A549 treated with GW870086 at 1 μM for 4 hours (cell line): ENCODE results near the gene CRTAC1. TPM values are rescaled to one million over a fixed set of nuclear protein-coding genes. Genes with fewer than 3 reads are reported as not detected.

Experiments used
- total RNA-seq: library from RNA; stranded (reverse); fragments of 200-300 nt; extraction: Qiagen RNA extraction; gene quantifications from 5 replicates; pipeline ENCODE4 v1.2.3, GENCODE V29; 2022; ENCODE audit warnings: low read depth

The CRTAC1 gene, protein sequence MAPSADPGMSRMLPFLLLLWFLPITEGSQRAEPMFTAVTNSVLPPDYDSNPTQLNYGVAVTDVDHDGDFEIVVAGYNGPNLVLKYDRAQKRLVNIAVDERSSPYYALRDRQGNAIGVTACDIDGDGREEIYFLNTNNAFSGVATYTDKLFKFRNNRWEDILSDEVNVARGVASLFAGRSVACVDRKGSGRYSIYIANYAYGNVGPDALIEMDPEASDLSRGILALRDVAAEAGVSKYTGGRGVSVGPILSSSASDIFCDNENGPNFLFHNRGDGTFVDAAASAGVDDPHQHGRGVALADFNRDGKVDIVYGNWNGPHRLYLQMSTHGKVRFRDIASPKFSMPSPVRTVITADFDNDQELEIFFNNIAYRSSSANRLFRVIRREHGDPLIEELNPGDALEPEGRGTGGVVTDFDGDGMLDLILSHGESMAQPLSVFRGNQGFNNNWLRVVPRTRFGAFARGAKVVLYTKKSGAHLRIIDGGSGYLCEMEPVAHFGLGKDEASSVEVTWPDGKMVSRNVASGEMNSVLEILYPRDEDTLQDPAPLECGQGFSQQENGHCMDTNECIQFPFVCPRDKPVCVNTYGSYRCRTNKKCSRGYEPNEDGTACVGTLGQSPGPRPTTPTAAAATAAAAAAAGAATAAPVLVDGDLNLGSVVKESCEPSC
- 0.74 to 2.0 TPM (median 1.3 TPM) in 5 replicates for total RNA-seq

DNA sequence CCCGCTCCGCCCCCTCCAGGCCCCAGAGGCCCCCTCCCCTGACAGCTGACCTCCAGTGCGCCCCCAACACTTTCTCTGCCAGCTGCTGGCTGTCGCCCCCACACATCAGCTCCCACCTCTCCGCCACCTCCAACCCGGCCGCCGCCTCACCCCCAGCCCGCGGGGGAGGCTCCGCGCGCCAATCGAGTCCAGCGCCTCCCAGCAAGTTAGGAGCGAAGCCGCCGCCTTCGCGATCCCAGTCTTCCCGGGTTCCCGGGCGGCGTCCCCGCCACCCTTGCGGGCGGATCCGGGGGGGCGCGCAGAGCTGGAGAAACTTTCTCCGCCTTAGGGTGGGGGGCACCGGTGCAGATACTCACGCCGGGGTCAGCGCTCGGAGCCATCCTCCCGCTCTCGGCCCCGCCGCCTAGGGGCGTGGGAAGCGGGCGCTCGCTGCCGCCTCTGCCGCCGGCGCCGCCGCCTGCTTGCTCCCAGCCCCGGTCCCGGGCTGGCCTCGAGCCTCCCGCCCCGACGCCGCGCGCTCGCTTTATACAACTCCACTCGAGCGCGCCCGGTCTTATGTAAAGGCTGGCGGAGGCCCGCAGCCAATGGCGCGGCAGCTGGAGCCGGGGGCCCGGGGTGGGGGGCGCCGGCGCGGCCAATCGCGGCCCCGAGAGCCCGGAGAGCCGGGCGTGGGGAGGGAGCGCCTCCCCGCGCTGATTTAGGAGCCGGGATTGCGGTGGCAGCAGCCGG is at the start of gene CRTAC1:
Gene CRTAC1 (minus strand): TSS at position 529 of the 729 bp plus-strand sequence. CDS start 149 bp downstream, at position 380.

DNA sequence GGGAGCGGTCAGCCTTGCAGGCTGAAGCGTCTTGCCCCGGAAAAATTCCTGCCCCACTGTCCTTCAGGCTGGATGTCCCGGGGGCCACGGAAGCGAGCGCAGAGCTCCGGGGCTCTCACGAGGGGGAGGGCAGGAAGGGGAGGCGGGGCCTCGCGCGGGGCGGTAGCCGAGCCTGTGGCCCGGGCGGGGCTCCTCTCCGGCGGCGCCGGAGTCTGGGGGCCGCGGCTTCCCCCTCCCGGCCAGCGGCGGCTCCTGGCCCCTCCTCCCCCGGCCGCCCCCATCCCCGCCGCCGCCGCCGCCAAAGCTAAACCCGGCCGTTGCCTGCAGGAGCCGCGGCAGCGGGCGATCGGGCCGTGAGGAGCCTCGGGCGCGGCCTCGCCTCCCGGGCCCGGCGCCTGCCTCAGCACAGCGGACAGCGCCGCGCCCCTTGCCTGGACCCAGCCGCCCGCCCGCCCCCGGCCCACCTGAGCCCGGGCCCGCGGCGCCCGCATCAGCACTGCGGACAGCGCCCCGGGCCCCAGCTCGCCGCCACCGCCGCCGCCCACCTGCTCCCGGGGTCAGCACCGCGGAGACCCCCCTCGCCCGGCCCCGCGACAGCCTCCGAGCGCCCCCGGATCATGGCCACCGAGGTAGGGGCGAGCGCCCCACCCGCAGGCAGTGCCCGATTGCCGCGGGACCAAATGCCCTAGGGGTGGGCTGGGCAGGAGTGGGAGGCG is 180.6 kb downstream of the CRTAC1 start, which contains the start of gene GOLGA7B:
Gene GOLGA7B (plus strand): TSS at position 157 of the 716 bp plus-strand sequence. CDS start 461 bp downstream, at position 618.

Other genes with a start within 250 kb of the CRTAC1 start
- 3.1 to 4.7 TPM (median 4.1 TPM) in 5 replicates for gene GOLGA7B, start 180.8 kb downstream of the CRTAC1 start, total RNA-seq
- 13.3 to 15.4 TPM (median 13.9 TPM) in 5 replicates for gene R3HCC1L, start 104.0 kb upstream of the CRTAC1 start, total RNA-seq
- gene LOXL4, start 237.6 kb upstream of the CRTAC1 start, total RNA-seq, result 1.1 to 1.6 TPM (median 1.5 TPM) in 5 replicates